GM21515 (cell line): ENCODE measurements around the gene MYO6.

Experiments
- ATAC-seq: cut with Tn5 transposase; IDR thresholded peaks from one replicate; pipeline ENCODE4 v1.9.1; 2021; ENCODE audit not compliant: unreplicated experiment

MYO6 gene

GRCh38 chr6:75940564-75940963, 191.5 kb downstream of the MYO6 start:
- ATAC-seq: no peak

GRCh38 chr6:75941509-75941908, 192.5 kb downstream of the MYO6 start:
- ATAC-seq: no peak

- ATAC-seq: no peak
Observed at GRCh38 chr6:75943381-75943780, 194.3 kb downstream of the MYO6 start.

GRCh38 chr6:75946146-75946831, 197.2 kb downstream of the MYO6 start:
- ATAC-seq: peak; percentile 51

- no peak for ATAC-seq
Observed at GRCh38 chr6:75947935-75948334, 198.9 kb downstream of the MYO6 start.

GRCh38 chr6:75952128-75952527, 203.1 kb downstream of the MYO6 start:
- ATAC-seq: no peak

GRCh38 chr6:75963569-75963968, 214.5 kb downstream of the MYO6 start:
- ATAC-seq: no peak

- no peak for ATAC-seq
Observed at GRCh38 chr6:75968143-75968542, 219.1 kb downstream of the MYO6 start.
